HepG2 (cell line): ENCODE measurements around the gene FIGNL1. TPM values are rescaled to one million over a fixed set of nuclear protein-coding genes. Genes with fewer than 3 reads are reported as not detected.

ENCODE experiments used
- ATAC-seq: fragments of 200-7000 bp; cut with Tn5 transposase; 3 replicates; pipeline ENCODE4 v1.9.1; 2020; ENCODE audit warnings: mild to moderate bottlenecking, moderate library complexity
- BruUV-seq: library from RNA; stranded (reverse); fragments of 400-500 nt; replicated peaks from 2 replicates; lab custom pipeline; 2021; lab: Mats Ljungman, UMichigan
- CTCF ChIA-PET: fragments of 300-600 bp; formaldehyde crosslinking; extraction: SDS; loops from one replicate; lab custom pipeline; 2021; ENCODE audit warnings: low total read pairs, inconsistent platforms, low intra/inter-chr PET ratio; lab: Yijun Ruan, JAX
- POLR2A ChIA-PET: fragments of 350-600 bp; sonication (Branson Sonifier 250); formaldehyde crosslinking; loops from one replicate; lab custom pipeline; 2020; ENCODE audit warnings: antibody characterized with exemption, inconsistent platforms; lab: Yijun Ruan, JAX
- DNase-seq: peaks from one replicate; pipeline ENCODE4 v3.0.0-alpha.2; 2015; ENCODE audit warnings: low spot score
- FAIRE-seq: peaks from 3 replicates; lab custom pipeline; 2011; peaks lifted over from hg19 to GRCh38; lab: Jason Lieb, UNC
- H2AFZ ChIP-seq: one replicate; pipeline ENCODE4 v1.6.1; 2011; ENCODE audit warnings: low read length, inconsistent platforms
- H3K27ac ChIP-seq: fragments of 300-600 bp; 3 replicates; pipeline ENCODE4 v1.8.0; 2011; ENCODE audit warnings: mixed run types, mild to moderate bottlenecking, mixed read lengths, low read length, inconsistent platforms; ENCODE audit not compliant: insufficient read depth; ENCODE audit errors: extremely low read length
- H3K27me3 ChIP-seq, 2 experiments: fragments of 200-600 bp in 1 of 2; 2 replicates in 1 of 2; 3 replicates in 1 of 2; pipeline versions ENCODE4 v1.6.0 to v1.8.0; 2011; ENCODE audit warnings: low read length in 2 of 2, mild to moderate bottlenecking in 2 of 2, moderate library complexity in 2 of 2, inconsistent platforms in 1 of 2; ENCODE audit not compliant: insufficient read depth in 2 of 2, control insufficient read depth in 1 of 2
- H3K36me3 ChIP-seq, 2 experiments: fragments of 200-600 bp in 1 of 2; replicated peaks in 1 of 2; 2 replicates in 1 of 2; 3 replicates in 1 of 2; pipeline versions ENCODE4 v1.5.1 to v1.8.0; 2011; ENCODE audit warnings: low read length in 2 of 2, inconsistent platforms in 1 of 2; ENCODE audit not compliant: insufficient read depth in 2 of 2, control insufficient read depth in 1 of 2
- H3K4me1 ChIP-seq: 2 replicates; pipeline ENCODE4 v1.5.1; 2012; ENCODE audit warnings: low read length, inconsistent platforms; ENCODE audit not compliant: insufficient read depth
- H3K4me2 ChIP-seq: 2 replicates; pipeline ENCODE4 v1.6.0; 2011; ENCODE audit warnings: low read depth, low read length, inconsistent platforms
- H3K4me3 ChIP-seq, 3 experiments: fragments of 200-600 bp in 1 of 3; sonication (generic), shearing (Covaris generic) in 1 of 3; replicated peaks in 1 of 3; 2 replicates each; pipeline ENCODE4 v1.5.1; 2011 to 2016; ENCODE audit warnings: low read length in 3 of 3, inconsistent platforms in 2 of 3, low read depth in 2 of 3, mild to moderate bottlenecking in 2 of 3, control low read depth in 1 of 3, mixed read lengths in 1 of 3; ENCODE audit not compliant: insufficient read depth in 1 of 3
- H3K79me2 ChIP-seq: one replicate; pipeline ENCODE4 v1.6.1; 2011; ENCODE audit warnings: low read length, inconsistent platforms; ENCODE audit not compliant: insufficient read depth
- H3K9ac ChIP-seq: 2 replicates; pipeline ENCODE4 v1.6.0; 2011; ENCODE audit warnings: mild to moderate bottlenecking, low read depth, low read length, inconsistent platforms; ENCODE audit not compliant: insufficient read depth
- H3K9me3 ChIP-seq: 2 replicates; pipeline ENCODE4 v1.5.1; 2012; ENCODE audit warnings: mild to moderate bottlenecking, low read length
- H4K20me1 ChIP-seq: 2 replicates; pipeline ENCODE4 v1.6.0; 2011; ENCODE audit warnings: inconsistent platforms, mild to moderate bottlenecking, low read length, moderate library complexity; ENCODE audit not compliant: insufficient read depth
- BHLHE40 ChIP-seq: IDR thresholded peaks from 2 replicates; pipeline ENCODE4 v1.6.1; 2011; ENCODE audit warnings: low read length, improper control_type of control experiment
- KAT7 ChIP-seq: IDR thresholded peaks from 2 replicates; pipeline ENCODE4 v1.6.1; 2018; ENCODE audit warnings: borderline replicate concordance, missing compliant biosample characterization
- MED1 ChIP-seq: sonication (generic); formaldehyde crosslinking; IDR thresholded peaks from 2 replicates; pipeline ENCODE4 v1.4.0; 2020; ENCODE audit warnings: missing genetic modification reagents
- MLXIP ChIP-seq: sonication (generic); formaldehyde crosslinking; IDR thresholded peaks from 2 replicates; pipeline ENCODE4 v1.9.0; 2021; ENCODE audit warnings: missing genetic modification reagents, borderline replicate concordance
- NFRKB ChIP-seq: fragments of 450-650 bp; IDR thresholded peaks from 2 replicates; pipeline ENCODE4 v1.6.1; 2017
- POGZ ChIP-seq: sonication (generic); formaldehyde crosslinking; IDR thresholded peaks from 2 replicates; pipeline ENCODE4 v1.4.0; 2020; ENCODE audit warnings: mild to moderate bottlenecking, missing genetic modification reagents
- REL ChIP-seq: sonication (generic); formaldehyde crosslinking; conservative IDR thresholded peaks from 2 replicates; pipeline ENCODE4 v1.8.0; 2022; ENCODE audit warnings: mild to moderate bottlenecking, missing genetic modification reagents, moderate library complexity
- SYNCRIP ChIP-seq: fragments of 200-400 bp; formaldehyde crosslinking; IDR thresholded peaks from 2 replicates; pipeline ENCODE4 v1.6.1; 2018; ENCODE audit warnings: mild to moderate bottlenecking, low read depth, low read length; ENCODE audit not compliant: insufficient read depth
- TRAFD1 ChIP-seq: sonication (generic); formaldehyde crosslinking; IDR thresholded peaks from 2 replicates; pipeline ENCODE4 v1.5.1; 2020; ENCODE audit warnings: missing genetic modification reagents, mild to moderate bottlenecking, borderline replicate concordance
- ZBTB2 ChIP-seq: sonication (generic); formaldehyde crosslinking; IDR thresholded peaks from 2 replicates; pipeline ENCODE4 v1.8.0; 2022; ENCODE audit warnings: low read depth, missing genetic modification reagents
- ZBTB44 ChIP-seq: sonication (generic); formaldehyde crosslinking; IDR thresholded peaks from 2 replicates; pipeline ENCODE4 v1.4.0; 2020; ENCODE audit warnings: missing genetic modification reagents
- ZMYM2 ChIP-seq: sonication (generic); formaldehyde crosslinking; IDR thresholded peaks from 2 replicates; pipeline ENCODE4 v1.8.0; 2022; ENCODE audit warnings: mild to moderate bottlenecking, missing genetic modification reagents
- ZNF232 ChIP-seq: sonication (generic); formaldehyde crosslinking; IDR thresholded peaks from 2 replicates; pipeline ENCODE4 v1.4.0; 2020; ENCODE audit warnings: missing genetic modification reagents, borderline replicate concordance
- ZNF33A ChIP-seq: sonication (generic); formaldehyde crosslinking; IDR thresholded peaks from 2 replicates; pipeline ENCODE4 v1.5.1; 2020; ENCODE audit warnings: missing genetic modification reagents, mild to moderate bottlenecking, moderate library complexity, borderline replicate concordance
- ZNF556 ChIP-seq: sonication (generic); formaldehyde crosslinking; IDR thresholded peaks from 2 replicates; pipeline ENCODE4 v1.4.0; 2020; ENCODE audit warnings: mild to moderate bottlenecking, missing genetic modification reagents, borderline replicate concordance
- ZNF709 ChIP-seq: sonication (generic); formaldehyde crosslinking; IDR thresholded peaks from 2 replicates; pipeline ENCODE4 v1.5.0; 2020; ENCODE audit warnings: mild to moderate bottlenecking, missing genetic modification reagents
- ZNF749 ChIP-seq: sonication (generic); formaldehyde crosslinking; IDR thresholded peaks from 2 replicates; pipeline ENCODE4 v1.8.0; 2022; ENCODE audit warnings: mild to moderate bottlenecking, missing genetic modification reagents, moderate library complexity, borderline replicate concordance
- in situ Hi-C: cut with HindIII; loops from 2 replicates; pipeline ENCODE4 v1.10.0; 2017; ENCODE audit warnings: low pct_unique_long_range_greater_than_20kb; ENCODE audit not compliant: extremely low pct_ligation_motif_present
- intact Hi-C: fragments of 100-400 bp; cut with micrococcal nuclease; formaldehyde crosslinking; loops from one replicate; pipeline ENCODE4 v1.10.0; 2022; ENCODE audit not compliant: unreplicated experiment
- polyA plus RNA-seq, 8 experiments: library from polyadenylated mRNA; depleted of rRNA in 3 of 8; stranded (reverse) in 7 of 8; unstranded in 1 of 8; fragments of >200 nt; fragmentation: Illumina TruSeq in 4 of 8; extraction: Trizol in 4 of 8; gene quantifications; 2 replicates each; pipeline versions ENCODE4 v1.2.1 to v1.2.3, GENCODE V29; 2011 to 2016; ENCODE audit warnings: low read depth in 4 of 8, missing spikeins in 1 of 8, mixed read lengths in 1 of 8; ENCODE audit not compliant: insufficient read depth in 1 of 8
- total RNA-seq, 5 experiments: library from RNA; depleted of rRNA; stranded (reverse); fragments of >200 nt; fragmentation: Illumina TruSeq; extraction: Trizol; gene quantifications; 2 replicates each; pipeline ENCODE4 v1.2.3, GENCODE V29; 2016; ENCODE audit warnings: low read depth in 1 of 5

FIGNL1 gene
- total and polyA plus RNA-seq, 2 of the 13 experiments (the other 11 are each of a cell fraction or from before 2014, with no cell fraction given): 4.0 to 20.9 TPM

- no peak for TF ChIP-seq ZNF556
- TF ChIP-seq, all 625 proteins: peak for 0
These were observed 41.1 kb upstream of the FIGNL1 start (continued) for GRCh38 chr7:50491209-50491608.

GRCh38 chr7:50488379-50488778 is 38.2 kb upstream of the FIGNL1 start:
- ChIA-PET POLR2A (no interaction called here), CTCF (no interaction called here)
- no TSS peak for BruUV-seq
- Histone ChIP-seq H3K4me2 (no peak overlapping the region), H3K9me3 (peaks cover 6% of the 10 kb centered on the region; the same call in 1 of the 2 replicates), H3K27ac (no peak overlapping the region), H3K36me3 (peaks cover 2 to 4% of the 10 kb centered on the region in 2 experiments; a peak in 1 of 5 replicates), H4K20me1 (no peaks in the 10 kb centered on the region), H3K4me3 (no peak overlapping the region), H3K27me3 (no peaks in the 10 kb centered on the region), H3K79me2 (no peaks in the 10 kb centered on the region), H2AFZ (no peak overlapping the region), H3K4me1 (no peaks in the 10 kb centered on the region), H3K9ac (no peak overlapping the region)
- no peak for FAIRE-seq
- DNase-seq: no peak
- intact Hi-C loops (no loop called here), in situ Hi-C loops (no loop called here)
- no peak for ATAC-seq
- no peak for TF ChIP-seq KAT7
- TF ChIP-seq TRAFD1: no peak
- no peak for TF ChIP-seq ZNF232
- no peak for TF ChIP-seq POGZ (CRISPR knock-in tag)
- TF ChIP-seq ZNF33A (CRISPR knock-in tag): no peak
- no peak for TF ChIP-seq REL (CRISPR knock-in tag)
- TF ChIP-seq BHLHE40: no peak
- TF ChIP-seq SYNCRIP: no peak
- TF ChIP-seq ZNF709: no peak
- no peak for TF ChIP-seq MED1
- TF ChIP-seq ZBTB2 (CRISPR knock-in tag): no peak
- no peak for TF ChIP-seq ZMYM2 (CRISPR knock-in tag)
- no peak for TF ChIP-seq MLXIP (CRISPR knock-in tag)
- TF ChIP-seq NFRKB: no peak
- no peak for TF ChIP-seq ZBTB44 (CRISPR knock-in tag)
- TF ChIP-seq ZNF749 (CRISPR knock-in tag): no peak
